SU-DHL-6 (cell line): ENCODE results near the gene ZBBX.
A peak's percentile ranks its signal among the peaks of the same experiment; 100 is the strongest.
"Not testable (repeated sequence)": the region's sequence is repeated elsewhere in the genome, so short reads cannot be mapped to it uniquely, and the experiment has no call there.

Experiments used
- H2AFZ ChIP-seq: fragments of 200-600 bp; sonication (generic); 2 replicates; pipeline ENCODE4 v1.6.1; 2014; ENCODE audit warnings: low read depth, mild to moderate bottlenecking, moderate library complexity, mixed read lengths, antibody characterized with exemption, low read length; ENCODE audit not compliant: severe bottlenecking
- H3F3A ChIP-seq: fragments of 200-600 bp; shearing (Covaris generic); 2 replicates; pipeline ENCODE4 v1.6.0; 2016; ENCODE audit warnings: antibody characterized with exemption, mild to moderate bottlenecking; ENCODE audit not compliant: insufficient read depth
- H3K27ac ChIP-seq: fragments of 200-600 bp; sonication (generic); 2 replicates; pipeline ENCODE4 v1.5.1; 2016; ENCODE audit warnings: low read depth, mild to moderate bottlenecking, low read length, moderate library complexity, mixed read lengths
- H3K27me3 ChIP-seq: fragments of 200-600 bp; sonication (generic), shearing (Covaris generic); 2 replicates; pipeline ENCODE4 v1.6.0; 2014; ENCODE audit warnings: mild to moderate bottlenecking, low read length
- H3K36me3 ChIP-seq: fragments of 200-600 bp; sonication (generic); 2 replicates; pipeline ENCODE4 v1.6.1; 2014; ENCODE audit warnings: mild to moderate bottlenecking, low read length, mixed read lengths
- H3K4me2 ChIP-seq: fragments of 300-600, 200-600 bp; shearing (Covaris generic), sonication (generic); 2 replicates; pipeline ENCODE4 v1.6.0; 2014; ENCODE audit warnings: low read length, low read depth, mild to moderate bottlenecking; ENCODE audit not compliant: poor library complexity, severe bottlenecking
- H3K4me3 ChIP-seq: fragments of 200-600 bp; sonication (generic); 2 replicates; pipeline ENCODE4 v1.5.1; 2014; ENCODE audit warnings: antibody characterized with exemption, low read length, mild to moderate bottlenecking, mixed read lengths; ENCODE audit not compliant: insufficient read depth, poor library complexity, severe bottlenecking
- H3K79me2 ChIP-seq: fragments of 200-600 bp; sonication (generic); 2 replicates; pipeline ENCODE4 v1.6.1; 2014; ENCODE audit warnings: mild to moderate bottlenecking, low read length, moderate library complexity; ENCODE audit not compliant: insufficient read depth
- H3K9ac ChIP-seq: fragments of 200-600 bp; sonication (generic); 2 replicates; pipeline ENCODE4 v1.7.0; 2014; ENCODE audit warnings: mild to moderate bottlenecking, low read length
- H3K9me2 ChIP-seq: fragments of 200-600 bp; sonication (generic); replicated peaks from 2 replicates; pipeline ENCODE4 v1.6.1; 2014; ENCODE audit warnings: low read length; ENCODE audit not compliant: insufficient read depth
- H3K9me3 ChIP-seq: fragments of 200-600 bp; sonication (generic); 2 replicates; pipeline ENCODE4 v1.6.1; 2014; ENCODE audit warnings: low read length, mixed read lengths; ENCODE audit not compliant: insufficient read depth
- H4K20me1 ChIP-seq: fragments of 200-600 bp; sonication (generic); 2 replicates; pipeline ENCODE4 v1.6.1; 2014; ENCODE audit warnings: low read depth, mild to moderate bottlenecking, antibody characterized with exemption, low read length, moderate library complexity, mixed read lengths
- CTCF ChIP-seq: fragments of 200-600 bp; sonication (generic); IDR thresholded peaks from one replicate; pipeline ENCODE4 v1.5.1; 2017; ENCODE audit warnings: antibody characterized with exemption, mild to moderate bottlenecking, low read length, moderate library complexity; ENCODE audit not compliant: insufficient read depth, poor library complexity, severe bottlenecking
- EZH2phosphoT487 ChIP-seq: fragments of 200-600 bp; sonication (generic), shearing (Covaris generic); conservative IDR thresholded peaks from 2 replicates; pipeline ENCODE4 v1.6.1; 2018; ENCODE audit warnings: mild to moderate bottlenecking, antibody characterized with exemption, low read length, moderate library complexity, mixed read lengths

The ZBBX gene

GRCh38 chr3:167380004-167380689, at the start of gene ZBBX:
Gene ZBBX, minus strand, starts transcription at chr3:167380297. Its CDS starts 7,396 bp downstream, at chr3:167372901.
- Histone ChIP-seq H3K27me3 (no peaks in the 10 kb centered on the region), H3K4me2 (peak within 1 kb of the TSS; percentile 38), H3K36me3 (no peaks in the 10 kb centered on the region), H3K9me2 (no peaks in the 10 kb centered on the region), H4K20me1 (no peaks in the 10 kb centered on the region), H3K9me3 (no peaks in the 10 kb centered on the region), H3K27ac (no peak within 1 kb of the TSS), H3F3A (no peaks in the 10 kb centered on the region), H2AFZ (peak within 1 kb of the TSS; percentile 73), H3K9ac (no peak within 1 kb of the TSS; the same call in 1 of the 2 replicates), H3K4me3 (peak within 1 kb of the TSS; percentile 35), H3K79me2 (no peaks in the 10 kb centered on the region)
- TF ChIP-seq CTCF (peak; percentile 94), EZH2phosphoT487 (no peak)

- not testable (repeated sequence) for H3K36me3 ChIP-seq, H3K27me3 ChIP-seq, H2AFZ ChIP-seq, H3K9me3 ChIP-seq, H3K27ac ChIP-seq, H3K4me3 ChIP-seq, H3K9me2 ChIP-seq, H3K9ac ChIP-seq, H3K79me2 ChIP-seq, H3F3A ChIP-seq, H3K4me2 ChIP-seq, H4K20me1 ChIP-seq
These were observed 46.9 kb upstream of the ZBBX start for GRCh38 chr3:167426962-167427361.

- not testable (repeated sequence) for H3F3A ChIP-seq, H3K9ac ChIP-seq, H3K79me2 ChIP-seq, H3K4me3 ChIP-seq, H3K9me3 ChIP-seq, H3K4me2 ChIP-seq, H3K36me3 ChIP-seq, H2AFZ ChIP-seq, H3K27ac ChIP-seq, H3K27me3 ChIP-seq, H4K20me1 ChIP-seq, H3K9me2 ChIP-seq
These were observed 42.3 kb upstream of the ZBBX start for GRCh38 chr3:167422396-167422795.

GRCh38 chr3:167409611-167410010, 29.5 kb upstream of the ZBBX start:
- Histone ChIP-seq H4K20me1 (no peaks in the 10 kb centered on the region), H3K9me3 (no peaks in the 10 kb centered on the region), H3K27me3 (no peaks in the 10 kb centered on the region), H3F3A (no peaks in the 10 kb centered on the region), H3K9ac (no peak overlapping the region), H3K4me2 (no peak overlapping the region), H3K9me2 (no peaks in the 10 kb centered on the region), H3K36me3 (no peaks in the 10 kb centered on the region), H3K27ac (no peak overlapping the region), H3K4me3 (no peak overlapping the region), H2AFZ (no peak overlapping the region), H3K79me2 (no peaks in the 10 kb centered on the region)
- no peak for TF ChIP-seq EZH2phosphoT487
- TF ChIP-seq CTCF: no peak
